Ovary (tissue), 3 donors: ENCODE data around the gene ZZZ3.

Experiments used
- EP300 ChIP-seq: sonication (generic); formaldehyde crosslinking; IDR thresholded peaks from one replicate; pipeline ENCODE4 v1.6.1; 2017; ENCODE audit warnings: antibody characterized with exemption
- TF ChIP-seq, protein P1 (sequence below), 3 donors: fragments of 450-650 bp in 2 of 3; fragments of 200-600 bp in 1 of 3; IDR thresholded peaks; one replicate each; pipeline versions ENCODE4 v1.5.1 to v1.8.0; 2016 to 2022; ENCODE audit warnings: antibody characterized with exemption in 3 of 3, mild to moderate bottlenecking in 1 of 3
- donor health status: DM: no; HTN: no; CAD: no.

DNA sequence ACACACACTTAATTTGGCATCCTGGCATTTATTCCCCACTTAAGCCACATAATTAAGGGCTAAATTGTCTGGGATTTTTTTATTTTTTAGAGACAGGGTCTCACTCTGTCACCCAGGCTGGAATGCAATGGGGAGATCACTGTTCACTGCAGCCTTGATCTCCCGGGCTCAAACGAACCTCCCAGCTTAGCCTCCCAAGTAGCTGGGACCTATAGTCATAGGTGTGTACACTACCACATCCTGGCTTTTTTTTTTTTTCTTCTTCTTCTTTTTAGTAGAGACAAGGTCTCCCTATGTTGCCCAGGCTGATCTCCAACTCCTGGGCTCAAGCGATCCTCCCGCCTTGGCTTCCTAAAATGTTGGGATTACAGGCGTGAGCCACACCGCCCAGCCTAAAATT is 24.2 kb downstream of the ZZZ3 start:
- TF ChIP-seq, protein P1, sequence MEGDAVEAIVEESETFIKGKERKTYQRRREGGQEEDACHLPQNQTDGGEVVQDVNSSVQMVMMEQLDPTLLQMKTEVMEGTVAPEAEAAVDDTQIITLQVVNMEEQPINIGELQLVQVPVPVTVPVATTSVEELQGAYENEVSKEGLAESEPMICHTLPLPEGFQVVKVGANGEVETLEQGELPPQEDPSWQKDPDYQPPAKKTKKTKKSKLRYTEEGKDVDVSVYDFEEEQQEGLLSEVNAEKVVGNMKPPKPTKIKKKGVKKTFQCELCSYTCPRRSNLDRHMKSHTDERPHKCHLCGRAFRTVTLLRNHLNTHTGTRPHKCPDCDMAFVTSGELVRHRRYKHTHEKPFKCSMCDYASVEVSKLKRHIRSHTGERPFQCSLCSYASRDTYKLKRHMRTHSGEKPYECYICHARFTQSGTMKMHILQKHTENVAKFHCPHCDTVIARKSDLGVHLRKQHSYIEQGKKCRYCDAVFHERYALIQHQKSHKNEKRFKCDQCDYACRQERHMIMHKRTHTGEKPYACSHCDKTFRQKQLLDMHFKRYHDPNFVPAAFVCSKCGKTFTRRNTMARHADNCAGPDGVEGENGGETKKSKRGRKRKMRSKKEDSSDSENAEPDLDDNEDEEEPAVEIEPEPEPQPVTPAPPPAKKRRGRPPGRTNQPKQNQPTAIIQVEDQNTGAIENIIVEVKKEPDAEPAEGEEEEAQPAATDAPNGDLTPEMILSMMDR (IDR thresholded peaks at IDR 0.05) = no peak
- no peak for TF ChIP-seq EP300
